A673 (cell line): Measurements from ENCODE around the gene CALML4.

ENCODE experiments used
- EZH2 ChIP-seq: fragments of 200-600 bp; sonication (generic); IDR thresholded peaks from 2 replicates; pipeline ENCODE4 v1.6.1; 2017; ENCODE audit warnings: borderline replicate concordance, low read depth, mild to moderate bottlenecking, mixed read lengths, antibody characterized with exemption, low read length; ENCODE audit not compliant: poor library complexity, severe bottlenecking
- TF ChIP-seq, protein P1 (sequence below): fragments of 300-800, 200-600 bp; sonication (generic); conservative IDR thresholded peaks from 2 replicates; pipeline ENCODE4 v1.5.1; 2017; ENCODE audit warnings: low read depth, mild to moderate bottlenecking, antibody characterized with exemption, low read length, moderate library complexity, mixed read lengths

DNA sequence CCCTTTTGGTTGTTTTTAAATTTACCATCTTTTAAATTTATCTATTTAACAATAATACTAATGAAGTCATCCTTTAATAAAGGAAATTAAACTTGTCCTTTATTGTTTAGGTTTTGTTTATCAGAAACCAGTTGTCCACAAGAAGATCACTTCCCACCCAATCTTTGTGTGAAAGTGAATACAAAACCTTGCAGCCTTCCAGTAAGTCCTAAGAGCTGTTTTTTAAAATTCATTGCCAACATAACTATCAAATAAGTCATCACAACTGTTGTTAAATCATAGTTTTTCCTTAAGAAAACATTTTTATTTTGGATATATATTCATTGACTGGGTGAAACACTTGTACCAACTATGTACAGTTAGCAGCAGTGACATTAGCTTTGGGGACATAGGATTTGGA is 59.4 kb downstream of the CALML4 start:
- TF ChIP-seq, protein P1, sequence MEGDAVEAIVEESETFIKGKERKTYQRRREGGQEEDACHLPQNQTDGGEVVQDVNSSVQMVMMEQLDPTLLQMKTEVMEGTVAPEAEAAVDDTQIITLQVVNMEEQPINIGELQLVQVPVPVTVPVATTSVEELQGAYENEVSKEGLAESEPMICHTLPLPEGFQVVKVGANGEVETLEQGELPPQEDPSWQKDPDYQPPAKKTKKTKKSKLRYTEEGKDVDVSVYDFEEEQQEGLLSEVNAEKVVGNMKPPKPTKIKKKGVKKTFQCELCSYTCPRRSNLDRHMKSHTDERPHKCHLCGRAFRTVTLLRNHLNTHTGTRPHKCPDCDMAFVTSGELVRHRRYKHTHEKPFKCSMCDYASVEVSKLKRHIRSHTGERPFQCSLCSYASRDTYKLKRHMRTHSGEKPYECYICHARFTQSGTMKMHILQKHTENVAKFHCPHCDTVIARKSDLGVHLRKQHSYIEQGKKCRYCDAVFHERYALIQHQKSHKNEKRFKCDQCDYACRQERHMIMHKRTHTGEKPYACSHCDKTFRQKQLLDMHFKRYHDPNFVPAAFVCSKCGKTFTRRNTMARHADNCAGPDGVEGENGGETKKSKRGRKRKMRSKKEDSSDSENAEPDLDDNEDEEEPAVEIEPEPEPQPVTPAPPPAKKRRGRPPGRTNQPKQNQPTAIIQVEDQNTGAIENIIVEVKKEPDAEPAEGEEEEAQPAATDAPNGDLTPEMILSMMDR: no peak
- no peak for TF ChIP-seq EZH2
